NCI-H2196 treated with DMSO at 0.1 percent for 48 hours (cell line): ENCODE measurements around the gene CD84.
"Not testable (repeated sequence)": the region's sequence is repeated elsewhere in the genome, so short reads cannot be mapped to it uniquely, and the experiment has no call there.

ENCODE experiments used
- DNase-seq: peaks from one replicate; lab custom pipeline; 2025; ENCODE audit not compliant: unreplicated experiment; lab: John Stamatoyannopoulos, UW

The CD84 gene

DNA sequence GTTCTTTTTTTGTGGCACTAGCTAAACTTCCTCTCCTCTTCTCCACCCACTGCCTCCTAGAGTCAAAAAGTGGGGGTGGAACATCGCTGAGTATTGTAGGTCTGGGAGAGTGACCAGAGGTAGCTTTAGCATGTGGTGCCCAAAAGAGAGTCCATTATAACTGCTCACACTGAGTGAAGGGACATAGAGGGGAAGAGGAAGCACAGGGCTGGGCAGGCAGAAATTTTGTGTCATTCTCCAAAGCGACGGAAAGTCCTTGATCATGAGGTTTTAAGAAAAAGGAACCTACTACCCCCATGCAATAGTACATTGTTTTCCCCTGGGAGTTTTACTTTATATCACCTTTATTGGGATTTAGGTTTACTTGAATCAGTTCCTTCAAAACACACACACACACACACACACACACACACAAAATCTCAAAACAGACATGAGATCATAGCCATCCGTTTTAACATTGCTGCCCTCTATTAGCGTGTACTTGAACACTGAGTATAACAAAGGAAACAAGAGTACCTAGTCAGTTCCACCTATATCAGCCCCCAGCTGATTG lies 4.1 kb downstream of the CD84 start:
- DNase-seq: no peak

DNA sequence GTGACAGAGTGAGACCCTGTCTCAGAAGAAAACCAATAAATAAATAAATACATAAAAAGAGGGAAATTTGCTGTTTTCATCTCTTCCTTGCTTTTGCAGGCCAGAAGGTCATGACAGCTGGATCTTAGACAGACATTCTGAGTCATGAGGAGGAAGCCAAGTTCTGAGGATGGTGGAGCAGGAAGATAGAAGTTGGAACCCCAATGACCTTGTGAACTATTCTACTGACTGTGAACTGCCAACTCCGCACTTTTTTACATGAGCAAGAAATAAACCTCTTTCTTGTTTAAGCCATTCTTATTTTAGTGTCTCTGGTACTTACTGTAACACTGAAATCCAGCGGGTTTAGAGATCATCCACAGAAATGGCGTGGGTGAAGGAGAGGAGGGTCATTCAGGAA lies 8.5 kb downstream of the CD84 start:
- no peak for DNase-seq

DNA sequence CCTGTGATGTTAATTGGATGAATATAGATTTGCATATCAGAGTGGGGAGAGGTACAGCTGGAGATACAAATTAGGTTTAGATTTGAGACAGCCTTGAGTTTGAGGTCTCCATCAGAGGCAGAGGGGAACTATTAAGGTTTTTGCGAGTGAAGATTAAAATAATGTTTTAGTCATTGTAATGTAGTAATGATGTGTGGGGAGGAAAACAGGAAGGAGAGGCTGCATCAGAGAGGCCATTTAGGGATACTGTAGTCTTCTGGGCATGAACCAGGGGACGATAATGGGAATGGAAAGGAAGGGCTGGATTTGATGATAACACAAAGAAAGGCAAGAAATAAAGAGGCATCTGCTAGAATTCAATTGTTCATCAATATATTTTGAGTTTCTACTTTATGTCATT lies 9.5 kb downstream of the CD84 start:
- no peak for DNase-seq

DNA sequence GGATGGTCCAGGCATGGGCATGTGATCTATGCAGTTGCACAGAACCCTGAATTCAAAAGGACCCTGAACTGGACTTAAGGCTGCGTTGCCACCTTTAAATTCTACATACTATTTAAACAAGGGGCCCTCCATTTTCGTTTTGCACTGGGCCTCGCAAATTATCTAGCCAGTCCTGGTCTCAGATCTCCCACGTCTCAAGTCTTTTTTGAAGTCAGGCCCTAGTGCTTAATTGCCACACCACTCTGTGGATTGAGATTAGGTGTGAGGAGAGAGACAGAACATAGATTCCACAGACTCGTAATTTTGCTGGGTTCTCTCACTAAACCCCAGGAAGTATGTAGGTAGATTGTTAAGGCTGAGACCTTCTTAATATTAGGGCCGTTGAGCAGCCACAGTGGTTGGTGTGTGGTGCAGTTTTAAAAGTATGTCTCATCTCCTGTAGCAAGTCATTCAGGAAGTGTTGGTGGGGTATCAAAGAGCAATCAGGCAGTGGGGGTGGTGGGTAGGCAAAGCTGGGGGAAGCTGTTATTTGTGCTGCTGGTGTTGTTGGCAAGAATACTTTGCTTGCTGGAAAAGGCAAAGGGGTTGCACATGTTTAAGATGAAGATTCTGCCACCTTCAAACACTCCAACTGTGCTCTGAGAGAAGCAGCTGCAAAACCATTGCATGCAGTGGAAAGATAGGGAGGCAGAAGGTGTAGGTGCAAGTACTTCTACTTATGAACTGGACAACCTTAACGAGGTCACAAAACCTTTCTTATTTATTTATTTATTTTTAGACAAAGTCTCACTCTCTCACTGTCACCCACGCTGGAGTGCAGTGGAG lies 11.2 kb downstream of the CD84 start:
- DNase-seq: no peak

DNA sequence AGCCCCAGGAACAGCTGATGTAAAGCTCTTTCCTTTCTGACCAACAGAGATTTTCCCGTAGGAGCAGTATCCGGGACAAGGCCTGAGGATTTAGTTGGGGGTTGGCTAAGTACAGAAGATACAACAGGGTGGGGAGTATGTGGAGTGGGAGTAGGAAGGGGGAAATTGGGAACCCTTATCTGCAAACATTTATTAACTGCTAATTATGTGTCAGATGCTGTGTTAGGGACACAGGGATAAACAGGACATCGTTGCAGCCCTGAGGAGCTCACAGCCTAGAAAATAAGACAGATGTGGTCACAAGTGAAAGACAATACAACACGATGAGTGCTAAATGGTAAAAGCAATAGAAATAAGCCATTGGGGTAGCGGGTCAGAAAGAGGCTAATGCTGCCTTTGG lies 12.0 kb downstream of the CD84 start:
- no peak for DNase-seq

DNA sequence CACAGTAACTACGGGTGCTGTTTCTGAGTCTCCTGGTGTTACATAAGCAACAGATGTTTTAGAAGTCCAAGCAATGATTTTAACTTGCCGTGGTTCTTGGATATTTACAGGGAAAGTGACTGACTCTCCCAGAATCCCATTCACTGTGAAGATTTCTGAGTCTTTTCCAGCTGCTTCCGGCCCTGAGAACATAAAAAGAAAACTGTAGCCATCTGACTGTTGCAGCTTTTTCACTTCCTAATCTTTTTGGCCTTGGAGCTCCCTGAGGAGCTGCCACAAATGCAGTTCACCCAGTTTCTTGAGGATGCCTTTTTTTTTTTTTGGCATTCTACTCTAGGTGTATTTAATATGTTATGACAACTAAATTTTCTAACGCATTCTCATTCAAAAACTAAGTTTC lies 13.7 kb downstream of the CD84 start:
- DNase-seq: no peak

DNA sequence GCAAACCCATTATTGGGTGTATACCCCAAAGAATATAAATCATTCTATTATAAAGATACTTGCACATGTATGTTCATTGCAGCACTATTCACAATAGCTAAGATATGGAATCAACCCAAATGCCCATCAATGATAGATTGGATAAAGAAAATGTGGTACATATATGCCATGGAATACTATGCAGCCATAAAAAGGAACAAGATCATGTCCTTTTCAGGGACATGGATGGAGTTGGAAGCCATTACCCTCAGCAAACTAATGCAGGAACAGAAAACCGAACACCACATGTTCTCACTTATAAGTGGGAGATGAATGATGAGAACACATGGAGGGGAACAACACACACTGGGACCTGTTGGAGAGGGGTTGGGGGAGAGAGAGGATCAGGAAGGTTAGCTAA lies 16.1 kb downstream of the CD84 start:
- not testable (repeated sequence) for DNase-seq

DNA sequence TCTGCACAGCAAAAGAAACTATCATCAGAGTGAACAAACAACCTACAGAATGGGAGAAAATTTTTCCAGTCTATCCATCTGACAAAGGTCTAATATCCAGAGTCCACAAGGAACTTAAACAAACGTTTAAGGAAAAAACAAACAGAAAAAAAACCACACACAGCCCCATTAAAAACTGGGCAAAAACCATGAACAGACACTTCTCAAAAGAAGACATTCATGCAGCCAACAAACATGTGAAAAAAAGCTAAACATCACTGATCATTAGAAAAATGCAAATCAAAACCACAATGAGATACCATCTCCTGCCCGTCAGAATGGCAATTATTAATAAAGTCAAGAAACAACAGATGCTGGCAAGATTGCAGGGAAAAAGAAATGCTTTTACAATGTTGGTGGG lies 16.6 kb downstream of the CD84 start:
- DNase-seq: not testable (repeated sequence)

DNA sequence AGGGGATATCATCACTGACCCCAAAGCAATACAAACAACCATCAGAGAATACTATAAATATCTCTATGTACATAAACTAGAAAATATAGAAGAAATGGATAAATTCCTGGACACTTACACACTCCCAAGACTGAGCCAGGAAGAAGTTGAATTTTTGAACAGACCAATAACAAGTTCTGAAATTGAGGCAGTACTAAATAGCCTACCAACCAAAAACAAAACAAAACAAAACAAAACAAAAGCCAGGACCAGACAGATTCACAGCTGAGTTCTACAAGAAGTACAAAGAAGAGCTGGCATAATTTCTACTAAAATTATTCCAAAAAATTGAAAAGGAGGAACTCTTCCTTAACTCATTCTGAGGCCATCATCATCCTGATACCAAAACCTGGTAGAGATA lies 18.5 kb downstream of the CD84 start:
- no peak for DNase-seq

DNA sequence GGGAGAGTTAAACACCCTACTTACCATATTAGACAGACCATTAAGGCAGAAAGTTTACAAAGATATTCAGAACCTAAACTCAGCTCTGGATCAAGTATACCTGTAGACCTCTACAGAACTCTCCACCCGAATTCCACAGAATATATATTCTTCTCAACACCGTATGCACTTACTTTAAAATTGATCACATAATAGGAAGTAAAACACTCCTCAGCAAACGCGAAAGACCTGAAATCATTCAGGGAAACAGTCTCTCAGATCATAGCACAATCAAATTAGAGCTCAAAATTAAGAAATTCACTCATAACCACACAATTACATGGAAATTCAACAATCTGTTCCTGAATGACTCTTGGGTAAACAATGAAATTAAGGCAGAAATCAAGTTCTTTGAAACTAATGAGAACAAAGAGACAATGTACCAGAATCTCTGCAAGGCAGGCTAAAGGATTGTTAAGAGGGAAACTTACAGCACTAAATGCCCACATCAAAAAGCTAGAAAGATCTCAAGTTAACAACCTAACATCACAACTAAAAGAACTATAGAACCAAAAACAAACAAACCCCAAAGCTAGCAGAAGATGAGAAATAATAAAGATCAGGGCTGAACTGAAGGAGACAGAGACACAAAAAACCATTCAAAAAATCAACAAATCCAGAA lies 19.1 kb downstream of the CD84 start:
- no peak for DNase-seq

DNA sequence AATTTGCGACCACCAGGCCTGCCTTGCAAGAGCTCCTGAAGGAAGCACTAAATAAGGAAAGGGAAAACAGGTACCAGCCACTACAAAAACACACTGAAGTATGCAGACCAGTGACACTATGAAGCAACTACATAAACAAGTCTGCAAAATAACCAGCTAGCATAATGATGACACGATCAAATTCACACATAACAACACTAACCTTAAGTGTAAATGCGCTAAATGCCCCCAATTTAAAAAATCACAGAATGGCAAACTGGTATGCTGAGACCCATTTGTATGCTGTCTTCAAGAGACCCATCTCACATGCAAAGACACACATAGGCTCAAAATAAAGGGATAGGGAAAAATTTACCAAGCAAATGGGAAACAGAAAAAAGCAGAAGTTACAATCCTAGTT lies 19.9 kb downstream of the CD84 start:
- not testable (repeated sequence) for DNase-seq

DNA sequence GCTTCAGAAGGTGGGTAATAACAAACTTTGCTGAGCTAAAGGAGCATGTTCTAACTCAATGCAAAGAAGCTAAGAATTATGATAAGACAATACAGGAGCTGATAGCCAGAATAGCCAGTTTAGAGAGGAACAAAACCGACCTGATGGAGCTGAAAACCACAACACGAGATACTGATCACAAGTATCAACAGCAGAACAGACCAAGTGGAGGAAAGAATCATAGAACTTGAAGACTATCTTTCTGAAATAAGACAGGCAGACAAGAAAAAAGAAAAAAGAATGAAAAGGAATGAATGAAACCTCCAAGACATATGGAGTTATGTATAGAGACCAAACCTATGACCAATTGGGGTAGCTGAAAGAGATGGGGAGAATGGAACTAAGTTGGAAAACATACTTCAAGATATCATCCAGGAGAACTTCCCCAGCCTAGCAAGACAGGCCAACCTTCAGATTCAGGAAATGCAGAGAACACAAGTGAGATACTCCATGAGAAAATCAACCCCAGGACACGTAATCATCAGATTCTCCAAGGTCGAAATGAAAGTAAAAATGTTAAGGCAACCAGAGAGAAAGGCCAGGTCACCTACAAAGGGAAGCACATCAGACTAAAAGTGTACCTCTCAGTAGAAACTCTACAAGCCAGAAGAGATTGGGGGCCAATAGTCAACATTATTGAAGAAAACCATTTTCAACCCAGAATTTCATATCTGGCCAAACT lies 20.5 kb downstream of the CD84 start:
- no peak for DNase-seq

DNA sequence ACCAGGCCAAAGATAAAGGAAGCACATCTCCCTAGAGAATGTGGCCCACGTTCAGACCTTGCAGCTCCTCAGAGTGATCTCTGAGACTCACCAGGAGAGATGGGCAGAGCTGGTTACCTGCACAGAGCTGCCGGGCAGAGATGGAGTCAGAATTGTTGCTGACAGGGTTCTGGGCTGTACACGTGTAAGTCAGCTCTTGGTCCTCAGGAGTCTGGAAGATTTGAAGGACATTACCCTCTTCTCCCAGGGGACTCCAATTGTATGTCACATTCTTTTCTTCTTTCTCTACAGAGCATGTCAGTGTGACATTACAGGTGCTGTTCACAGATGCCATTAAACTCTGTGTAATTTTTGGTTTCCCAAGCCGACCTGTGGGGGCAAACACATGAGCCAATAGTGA lies 25.5 kb downstream of the CD84 start:
- no peak for DNase-seq

DNA sequence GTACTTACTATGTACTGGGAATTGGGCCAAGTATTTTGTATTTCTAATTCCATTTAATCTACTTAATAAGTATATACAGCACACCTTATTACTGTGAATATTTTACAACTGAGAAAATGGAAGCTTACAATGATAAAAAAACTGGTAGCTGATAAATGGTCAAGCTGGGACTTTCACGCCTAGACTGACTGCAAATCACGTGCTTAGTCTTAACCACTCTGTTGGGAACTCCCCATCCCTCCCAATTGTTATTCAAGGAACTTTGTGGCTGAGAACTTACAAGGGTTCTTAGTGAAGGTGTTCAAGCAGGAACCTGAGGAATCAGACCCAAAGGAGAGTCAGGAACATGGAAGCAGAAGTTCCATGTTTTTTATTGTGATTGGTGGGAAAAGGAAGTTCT lies 26.9 kb downstream of the CD84 start:
- no peak for DNase-seq

DNA sequence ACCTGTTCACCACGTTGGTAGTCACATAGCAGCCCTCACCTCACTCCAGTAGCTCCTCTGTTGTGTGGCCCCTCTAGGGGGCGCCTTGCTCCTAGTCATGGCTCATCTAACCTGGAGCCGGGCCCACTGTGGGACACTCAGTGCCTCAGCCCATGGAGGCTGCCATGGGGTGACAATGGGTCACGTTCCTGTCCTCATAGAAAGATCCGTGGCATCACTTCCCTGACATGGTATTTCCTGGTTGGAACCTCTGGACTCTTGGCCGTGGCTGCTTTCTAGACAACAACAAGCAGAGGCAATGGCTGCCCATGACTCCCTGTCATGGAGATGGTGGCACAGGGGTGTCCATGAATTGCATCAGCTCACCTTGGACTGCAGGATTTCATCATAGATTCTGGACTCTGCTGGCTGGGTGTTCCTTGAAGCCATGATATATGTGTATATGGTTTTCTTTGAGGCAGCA lies 28.7 kb downstream of the CD84 start:
- no peak for DNase-seq

DNA sequence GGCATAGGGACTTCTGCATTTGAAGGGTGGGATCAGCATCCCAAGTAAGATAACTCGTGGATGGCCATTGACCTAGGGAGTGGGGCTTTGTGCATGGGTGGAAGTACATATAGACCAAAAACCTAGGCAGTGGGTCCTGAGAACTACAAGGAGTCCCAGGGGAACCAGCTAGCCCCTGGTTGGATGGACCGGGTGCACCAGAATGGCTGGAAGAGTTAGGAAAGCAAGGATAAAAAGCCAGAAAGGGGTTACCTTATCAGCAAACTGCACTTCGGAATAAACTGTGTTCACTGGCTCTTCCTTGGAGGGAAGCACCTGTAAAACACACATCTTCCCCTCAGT lies 29.7 kb downstream of the CD84 start:
- no peak for DNase-seq

DNA sequence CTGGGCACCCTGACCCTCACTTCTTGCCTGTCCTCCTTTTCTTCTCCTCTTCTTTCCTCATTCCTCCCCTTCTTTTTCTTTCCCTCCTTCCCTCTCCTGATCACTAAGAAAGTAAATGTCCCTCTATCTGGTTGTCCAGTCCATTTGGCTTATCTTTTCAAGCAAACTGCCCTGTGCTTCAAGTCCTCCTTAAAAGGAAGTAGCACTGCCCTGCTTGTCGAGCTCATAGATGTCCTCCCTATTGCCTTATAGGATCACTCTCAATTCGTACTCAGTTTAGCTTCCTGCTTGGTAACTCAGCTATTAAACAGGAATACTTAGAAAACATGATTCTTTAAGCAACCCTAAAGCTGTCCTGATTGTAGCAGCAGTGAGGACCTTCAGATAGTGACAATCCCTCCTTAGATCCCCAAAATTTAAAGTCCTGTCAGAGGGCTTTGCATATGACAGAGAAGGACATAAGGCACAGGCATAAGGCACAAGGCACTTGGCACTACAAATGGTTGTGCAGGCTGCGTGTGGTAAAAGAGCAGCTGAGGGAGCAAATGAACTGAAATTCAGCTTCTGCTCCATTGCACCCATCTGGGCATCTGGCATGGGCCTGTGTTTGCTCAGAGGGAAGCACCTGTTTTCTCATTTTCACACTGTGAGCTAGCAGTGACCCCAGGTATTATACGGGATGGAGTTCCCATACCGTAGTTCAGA lies 30.2 kb downstream of the CD84 start:
- DNase-seq: no peak

DNA sequence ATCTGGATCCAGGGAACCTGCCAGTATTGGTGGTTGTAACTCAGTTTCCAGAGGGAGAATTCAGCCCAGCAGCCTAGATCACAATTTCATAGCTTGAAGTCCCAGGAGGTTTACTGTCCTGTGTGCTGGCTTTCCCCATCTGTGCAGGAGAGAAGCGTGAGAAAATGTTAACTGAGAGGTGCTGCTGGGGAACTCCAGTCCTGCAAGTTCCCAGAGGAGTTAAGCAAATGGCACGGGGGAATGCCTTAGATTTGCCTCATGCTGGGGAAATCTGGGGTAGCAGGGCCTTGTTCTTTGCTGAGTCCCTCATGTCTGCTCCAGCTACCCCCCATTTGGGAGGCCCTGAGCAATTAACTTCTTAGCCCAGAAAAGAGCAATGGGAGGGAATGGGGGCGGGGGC lies 31.1 kb downstream of the CD84 start:
- DNase-seq: no peak

DNA sequence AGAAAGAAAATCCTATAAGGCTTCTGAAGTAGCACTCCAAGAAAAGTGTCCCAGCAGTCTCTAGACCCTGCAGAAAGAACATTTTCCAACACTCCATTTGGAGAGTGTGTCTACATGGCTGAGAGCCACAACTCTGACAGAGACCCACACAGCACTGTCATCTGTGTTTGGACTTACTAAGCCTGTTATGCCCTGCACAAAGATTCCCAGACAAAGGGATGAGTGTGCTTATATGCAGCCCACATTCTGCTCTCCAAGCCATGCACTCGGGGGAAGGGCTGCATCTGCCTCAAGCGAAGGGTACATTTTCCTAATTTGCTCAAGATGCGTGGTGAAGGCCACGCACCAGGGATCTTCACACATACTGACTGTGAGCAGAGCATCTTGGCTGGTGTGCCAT lies 31.9 kb downstream of the CD84 start:
- DNase-seq: no peak

DNA sequence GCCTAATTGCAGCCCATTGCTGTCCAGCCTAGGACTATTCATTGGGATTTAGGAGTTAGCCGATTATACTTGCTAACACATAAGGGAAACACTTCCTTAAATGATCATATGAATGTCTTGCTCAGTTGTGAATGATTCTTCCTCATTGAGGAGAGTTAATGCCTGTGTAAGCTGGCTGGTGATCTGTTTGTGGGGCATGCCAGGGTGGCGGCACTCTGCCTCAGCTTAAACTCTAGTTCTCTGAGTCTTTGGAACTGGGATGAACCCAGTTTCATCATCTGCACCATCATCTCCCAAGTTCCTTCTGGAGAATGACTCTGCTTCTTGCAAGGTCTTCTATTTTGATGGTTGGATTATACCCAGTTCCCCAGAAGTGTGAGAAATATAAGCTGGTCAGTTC lies 32.4 kb downstream of the CD84 start:
- DNase-seq: no peak

DNA sequence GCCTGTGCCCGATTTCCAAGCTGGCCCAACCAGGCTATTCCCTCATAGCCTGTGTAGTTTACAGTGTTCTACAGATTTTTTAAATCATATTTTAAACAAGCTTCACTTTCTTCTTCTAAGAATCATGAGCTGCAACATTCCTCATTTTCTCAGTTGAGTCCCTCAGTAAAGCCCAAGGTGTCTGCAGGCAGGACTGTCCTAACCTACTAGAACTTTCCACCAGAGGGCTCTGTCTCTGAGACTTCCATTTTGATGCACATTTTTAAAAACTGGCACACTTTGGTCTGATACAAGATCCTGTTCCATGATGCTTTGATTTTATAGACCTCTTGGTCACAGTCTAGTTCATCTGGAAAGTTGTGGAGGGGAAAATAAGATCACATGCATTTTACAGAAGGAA lies 34.6 kb downstream of the CD84 start:
- DNase-seq: no peak
